ENCODE measurements around the gene SND1.

SND1 gene

DNA sequence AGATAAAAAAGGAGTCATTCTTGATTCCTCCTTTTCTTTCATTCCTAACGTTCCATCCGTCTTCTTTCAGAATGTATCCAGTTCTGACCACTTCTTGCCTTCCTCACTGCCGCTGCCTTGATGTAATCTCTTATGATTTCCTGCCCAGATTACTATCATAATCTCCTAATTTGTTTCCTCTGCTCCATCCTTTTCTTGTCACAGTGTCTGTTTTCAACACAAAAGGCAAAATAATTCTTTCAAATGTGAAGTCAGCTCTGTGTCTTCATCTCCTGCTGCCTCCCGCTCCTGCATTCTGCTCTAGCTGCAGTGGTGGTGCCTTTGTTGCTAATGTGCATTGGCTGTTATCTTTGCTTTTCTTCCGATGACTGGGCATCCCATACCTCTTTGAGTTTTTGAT is 150.9 kb downstream of the SND1 start:
- DNase-seq (ENCODE audit: low spot score) = no peak

- no peak for DNase-seq (ENCODE audit: low spot score)
These were observed 151.6 kb downstream of the SND1 start for GRCh38 chr7:127803626-127804025.

DNA sequence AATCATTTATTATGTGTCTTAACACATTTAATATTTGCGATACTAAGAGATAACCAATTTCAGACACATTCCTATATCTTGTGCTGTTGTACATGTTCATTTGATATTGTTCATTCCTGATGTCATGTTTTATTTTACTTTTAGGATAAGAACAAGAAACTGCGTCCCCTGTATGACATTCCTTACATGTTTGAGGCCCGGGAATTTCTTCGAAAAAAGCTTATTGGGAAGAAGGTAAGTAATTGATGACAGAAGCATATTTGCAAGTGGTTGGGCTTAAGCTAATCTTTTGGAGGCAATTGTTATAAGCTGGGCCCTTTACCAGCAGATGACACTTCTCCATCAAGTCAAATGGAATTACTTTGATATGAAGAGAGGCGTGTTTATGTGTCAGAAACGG is 155.3 kb downstream of the SND1 start:
- no peak for DNase-seq (ENCODE audit: low spot score)

GRCh38 chr7:127807829-127808228 is 155.8 kb downstream of the SND1 start:
- no peak for DNase-seq (ENCODE audit: low spot score)

DNA sequence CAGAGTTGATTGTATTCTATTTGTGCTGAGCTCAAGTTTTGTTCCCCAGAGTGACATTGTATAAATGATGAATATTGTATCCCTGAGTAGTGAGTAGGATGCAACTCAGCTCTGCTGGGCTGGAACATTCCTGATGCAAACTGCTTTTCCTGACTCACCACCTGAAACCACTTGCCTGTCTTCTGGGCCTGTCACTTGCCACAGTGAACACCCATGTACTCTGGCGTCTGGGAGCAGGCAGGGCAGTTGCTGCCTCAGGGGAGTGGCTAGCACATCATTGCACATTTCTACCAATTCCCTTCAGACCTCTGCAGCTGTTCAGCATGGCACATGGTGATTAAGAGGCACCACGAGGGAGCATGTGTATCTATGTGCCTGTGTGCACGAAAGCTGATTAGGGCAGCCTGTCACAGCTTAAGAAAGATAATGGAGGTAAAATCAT is 157.3 kb downstream of the SND1 start:
- no peak for DNase-seq (ENCODE audit: low spot score)

- no peak for DNase-seq (ENCODE audit: low spot score)
These were observed 158.1 kb downstream of the SND1 start for GRCh38 chr7:127810113-127810512.

DNA sequence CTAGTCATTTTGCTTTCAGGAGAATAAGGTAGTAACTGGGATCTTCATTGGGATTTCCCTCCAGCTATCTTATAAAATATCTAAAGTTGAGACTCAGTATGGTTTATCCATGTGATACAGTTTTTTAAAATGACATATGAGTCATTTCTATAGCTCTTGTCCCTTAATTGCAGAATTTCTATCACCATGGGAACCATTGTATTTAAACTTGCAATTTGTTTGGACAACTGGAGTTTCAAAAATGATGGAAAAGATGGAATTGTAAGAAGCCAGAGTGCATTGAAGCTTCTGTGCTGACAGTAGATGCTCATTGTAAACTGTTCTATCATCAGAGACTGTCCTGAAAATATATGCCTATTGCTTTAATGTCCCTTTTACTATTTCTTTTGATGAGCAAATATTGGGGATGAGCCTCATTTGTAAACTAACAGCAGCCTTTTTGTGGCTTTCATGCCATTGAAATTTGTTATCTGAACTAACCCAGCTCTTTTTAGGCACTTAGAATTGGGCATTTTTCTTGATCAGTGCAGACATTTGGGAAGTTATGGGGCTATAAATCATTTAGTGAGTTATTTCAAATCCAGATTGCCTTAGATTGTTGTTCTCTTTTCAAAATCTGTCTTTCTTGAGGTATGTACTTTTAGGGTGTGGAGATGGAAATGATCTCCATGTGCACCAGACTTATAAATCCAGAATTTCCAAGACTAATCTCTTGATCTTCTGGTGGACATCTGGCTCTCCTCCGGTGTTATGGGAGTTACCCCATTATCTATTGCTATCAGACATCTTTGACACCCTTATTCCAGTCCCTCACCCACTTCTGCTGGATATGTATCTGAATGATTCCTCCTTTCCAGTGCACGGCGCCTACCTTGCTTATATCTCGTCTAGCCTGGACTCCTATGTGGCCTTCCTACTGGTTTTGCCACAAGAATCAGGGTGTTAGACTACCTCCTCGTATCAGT is 159.0 kb downstream of the SND1 start:
- no peak for DNase-seq (ENCODE audit: low spot score)

DNA sequence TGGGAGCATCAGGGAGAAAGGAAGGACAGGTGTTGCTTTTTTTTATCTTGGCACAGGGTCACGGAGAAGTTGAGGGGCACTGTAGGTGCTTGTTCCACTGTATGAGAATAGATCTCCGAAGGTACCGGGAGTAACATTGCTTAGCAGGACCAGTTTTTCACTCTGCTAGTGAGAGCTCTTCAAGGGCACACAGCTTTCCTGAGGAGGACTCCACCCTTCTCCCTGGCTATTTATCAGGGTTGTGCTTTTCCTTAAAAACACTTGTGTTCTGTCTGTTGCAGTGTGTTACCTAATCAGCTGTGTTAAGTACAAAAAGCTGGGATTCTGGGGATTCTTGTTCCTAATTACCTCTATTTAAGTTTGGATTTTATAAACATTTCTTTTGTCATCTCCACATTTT is 160.5 kb downstream of the SND1 start:
- DNase-seq (ENCODE audit: low spot score) = no peak

- no peak for DNase-seq (ENCODE audit: low spot score)
These were observed 162.1 kb downstream of the SND1 start for GRCh38 chr7:127813991-127814541.

DNA sequence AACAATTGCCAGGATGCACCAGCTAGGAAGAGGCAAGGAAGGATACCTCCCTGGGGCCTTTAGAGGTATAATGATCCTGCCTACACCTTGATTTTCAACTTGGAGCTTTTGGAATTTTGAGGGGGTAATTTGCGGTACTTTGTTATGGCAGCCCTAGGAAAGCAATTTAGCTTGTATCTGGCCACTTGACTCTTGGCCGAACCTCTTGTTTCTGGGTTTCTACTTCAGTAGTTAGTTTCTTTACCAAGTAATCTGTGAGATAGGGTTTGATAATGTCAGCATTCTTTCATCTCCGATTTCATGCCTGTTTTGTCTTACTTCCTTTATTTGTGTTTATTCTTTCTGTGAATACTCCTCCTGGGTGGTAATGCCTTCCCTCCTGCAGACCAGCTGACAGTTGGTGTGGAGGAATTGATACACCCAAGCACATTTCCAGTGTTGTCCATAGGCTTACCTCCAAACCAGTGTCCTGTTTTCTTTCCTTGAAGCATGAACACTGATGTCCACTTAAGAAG is 163.7 kb downstream of the SND1 start:
- no peak for DNase-seq (ENCODE audit: low spot score)

DNA sequence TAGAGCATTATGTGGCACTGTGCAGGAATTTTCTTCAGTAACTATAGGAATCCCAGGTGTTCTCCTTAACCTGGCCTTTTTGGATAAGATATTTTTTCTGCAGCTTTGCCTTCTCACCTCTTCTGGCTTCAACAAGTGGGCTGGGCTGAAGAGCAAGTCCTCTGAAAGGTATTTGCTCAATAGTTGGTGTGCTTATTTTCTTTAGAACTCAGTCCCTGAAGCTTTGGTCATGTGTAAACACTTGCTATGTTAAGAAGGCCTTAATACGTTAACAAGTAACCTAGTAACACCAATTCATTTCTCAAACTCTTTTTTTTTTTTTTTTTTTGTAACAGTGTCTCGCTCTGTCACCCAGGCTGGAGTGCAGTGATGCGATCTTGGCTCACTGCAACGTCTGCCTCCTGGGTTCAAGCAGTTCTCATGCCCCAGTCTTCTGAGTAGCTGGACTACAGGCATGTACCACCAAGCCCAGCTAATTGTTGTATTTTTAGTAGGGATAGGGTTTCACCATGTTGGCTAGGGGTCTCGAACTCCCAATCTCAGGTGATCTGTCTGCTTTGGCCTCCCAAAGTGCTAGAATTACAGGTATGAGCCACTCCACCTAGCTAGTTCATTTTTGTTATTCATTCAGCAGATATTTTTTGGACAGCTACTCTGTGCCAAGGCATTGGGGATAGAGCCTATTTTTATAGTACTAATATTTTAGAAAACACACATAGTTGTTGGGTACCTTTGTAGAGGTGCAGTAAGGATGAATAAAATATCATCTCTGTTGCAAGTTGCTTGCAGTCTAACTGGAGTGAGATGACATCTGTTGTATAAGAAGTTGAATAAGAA is 164.6 kb downstream of the SND1 start:
- no peak for DNase-seq (ENCODE audit: low spot score)

DNA sequence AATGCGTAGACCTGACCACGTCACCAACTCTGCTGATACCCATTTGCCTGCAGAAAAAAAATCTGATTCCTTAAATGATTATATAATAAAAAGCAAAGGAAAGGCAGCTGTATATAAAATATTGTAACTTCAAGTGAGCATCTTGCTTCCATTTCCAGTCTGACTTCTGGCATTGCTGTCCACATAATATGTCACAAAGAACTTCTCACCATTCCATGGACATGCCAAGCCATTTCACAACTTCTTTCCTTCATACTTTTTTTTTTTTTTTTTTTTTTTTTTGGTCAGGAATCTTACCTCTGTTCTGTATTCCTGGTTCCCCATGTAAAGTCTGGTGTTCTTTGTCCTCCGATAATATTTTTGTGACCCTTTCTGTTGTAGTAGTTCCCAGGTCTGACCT is 165.5 kb downstream of the SND1 start:
- no peak for DNase-seq (ENCODE audit: low spot score)

DNA sequence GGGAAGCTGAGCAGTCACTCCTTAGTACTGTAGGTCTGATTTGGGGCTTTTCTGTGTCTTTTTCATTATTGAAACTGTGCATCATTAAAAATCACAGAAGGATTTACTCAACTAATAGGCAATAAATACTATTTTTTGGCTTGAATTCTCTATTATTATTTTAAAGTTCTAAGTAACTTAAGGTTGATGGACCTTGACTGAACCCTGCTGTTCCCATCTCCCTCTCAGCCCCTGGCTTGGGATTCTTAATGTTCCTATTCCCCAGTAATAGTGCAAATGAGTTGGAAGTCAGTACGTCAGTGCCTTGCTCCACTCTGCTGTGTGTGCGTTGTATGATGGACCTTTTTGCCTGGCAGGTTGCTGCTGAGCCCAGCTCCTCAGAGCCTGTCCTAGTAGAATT is 166.3 kb downstream of the SND1 start:
- DNase-seq (ENCODE audit: low spot score) = no peak

DNA sequence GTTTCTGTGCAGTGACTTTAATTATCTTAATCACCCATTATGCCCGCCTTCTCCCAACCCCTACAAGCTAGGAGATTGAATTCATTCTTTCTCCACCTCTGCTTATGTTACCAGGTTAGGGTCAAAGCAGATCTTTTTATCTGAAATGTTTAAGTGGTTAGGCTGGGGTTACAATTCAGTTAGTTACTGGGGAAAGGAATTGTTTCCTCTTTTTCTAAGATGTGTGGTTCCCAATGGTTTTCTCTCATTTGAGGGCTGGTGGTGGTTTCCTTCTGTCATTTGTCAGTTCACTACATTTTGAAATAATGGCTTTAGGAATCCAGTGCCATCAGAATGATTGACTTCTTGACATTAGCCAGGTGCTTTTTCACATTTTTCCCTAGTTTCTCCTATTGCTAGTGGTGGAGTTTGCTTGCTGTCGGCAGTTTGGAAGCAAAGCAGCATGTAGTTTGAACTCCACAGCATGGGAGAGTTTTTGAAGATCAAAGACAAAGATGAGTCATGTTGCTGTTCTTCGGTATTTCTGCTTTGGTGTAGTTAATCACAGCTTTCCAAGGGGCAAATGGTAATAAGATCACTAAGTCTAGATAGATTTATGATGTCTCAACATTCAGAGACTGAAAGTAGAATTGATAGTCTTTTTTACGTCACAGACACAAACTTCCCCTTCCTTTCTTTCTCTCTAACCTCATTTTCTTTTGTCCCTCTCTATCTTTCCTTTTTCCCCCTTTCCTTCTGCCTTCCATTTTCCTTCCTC is 168.2 kb downstream of the SND1 start:
- no peak for DNase-seq (ENCODE audit: low spot score)

DNA sequence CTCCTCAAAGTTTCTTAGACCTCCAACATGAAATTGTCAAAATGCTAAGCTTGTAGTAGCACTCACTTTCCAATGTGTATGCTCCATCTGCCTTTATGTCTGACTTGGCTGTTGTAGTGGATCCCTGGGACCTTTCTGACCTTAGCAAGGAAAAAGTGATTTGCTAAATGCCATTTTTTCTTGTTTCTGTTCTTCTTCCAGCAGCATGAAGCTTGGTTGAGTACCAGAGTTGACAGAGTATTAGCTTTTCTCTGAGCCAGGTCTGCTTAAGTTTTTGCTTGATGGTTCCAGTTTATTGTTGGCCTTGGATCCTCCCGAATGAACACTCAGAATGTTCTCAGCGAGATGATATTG is 168.7 kb downstream of the SND1 start:
- no peak for DNase-seq (ENCODE audit: low spot score)

- no peak for DNase-seq (ENCODE audit: low spot score)
These were observed 169.2 kb downstream of the SND1 start for GRCh38 chr7:127821146-127821545.

DNA sequence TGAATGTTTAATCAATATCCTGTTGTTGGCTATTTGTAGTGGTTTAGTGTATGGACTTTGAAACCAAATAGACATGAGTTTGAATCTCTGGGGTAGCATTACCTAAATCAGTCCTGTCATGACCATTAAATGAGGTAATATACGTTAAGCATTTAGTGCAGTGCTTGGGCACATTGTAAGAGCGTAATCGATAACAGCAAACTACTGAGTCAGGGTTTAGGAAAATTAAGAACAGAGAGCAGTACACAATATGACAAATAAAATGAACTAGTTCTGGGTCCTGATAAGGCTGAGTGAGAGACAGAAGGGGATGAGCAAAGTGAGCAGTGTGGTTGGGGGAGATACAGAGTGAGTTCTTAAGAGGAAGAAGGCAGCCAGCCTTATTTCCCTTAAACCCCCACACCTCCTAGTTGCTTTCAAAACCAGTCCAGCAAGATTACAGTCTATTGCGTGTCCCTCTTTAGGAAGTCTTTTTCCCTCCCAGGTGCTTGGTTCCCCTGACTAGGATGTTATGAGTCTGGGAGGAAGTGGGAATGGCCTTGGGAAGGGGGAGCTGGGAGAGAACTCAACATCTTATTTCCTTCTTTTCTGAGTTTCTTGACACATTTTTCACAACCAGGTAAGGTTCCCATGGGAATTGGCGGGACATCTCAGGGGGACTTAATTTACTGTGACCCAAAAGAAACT is 171.0 kb downstream of the SND1 start:
- DNase-seq (ENCODE audit: low spot score) = no peak

GRCh38 chr7:127824682-127825081 is 172.7 kb downstream of the SND1 start:
- no peak for DNase-seq (ENCODE audit: low spot score)

DNA sequence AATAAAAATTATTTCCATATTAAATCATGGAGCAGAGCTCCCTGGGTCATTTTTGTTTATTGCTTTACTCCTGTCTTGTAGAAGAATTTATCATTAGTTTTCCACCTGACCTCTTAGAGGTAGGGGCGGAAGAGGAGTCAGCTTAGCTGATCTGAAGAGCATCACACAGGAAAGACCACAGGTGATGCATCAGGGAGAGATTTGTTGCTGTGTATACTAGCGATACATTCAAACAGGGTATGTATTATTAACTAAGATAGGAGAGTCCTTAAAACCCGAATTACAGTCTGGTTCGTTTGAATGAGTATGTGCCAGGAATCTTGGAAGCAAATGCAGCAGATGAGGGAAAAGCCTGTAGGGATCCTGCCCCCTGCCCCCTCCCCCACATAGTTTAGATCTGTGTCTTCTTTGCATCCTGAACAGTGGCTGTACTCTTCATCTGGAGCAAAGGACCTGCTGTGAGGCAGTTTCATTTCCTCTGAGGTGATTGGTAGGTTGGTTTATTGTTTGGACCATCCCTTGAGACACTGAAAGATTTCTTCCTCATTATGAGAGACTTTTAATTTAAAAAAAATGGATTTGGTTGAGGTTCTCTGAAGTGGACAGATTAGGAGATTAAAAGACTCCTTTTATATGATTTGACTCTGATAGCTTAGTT is 177.0 kb downstream of the SND1 start:
- no peak for DNase-seq (ENCODE audit: low spot score)

- DNase-seq (ENCODE audit: low spot score) = no peak
These were observed 179.6 kb downstream of the SND1 start for GRCh38 chr7:127831318-127832219.

Data from left forelimb (tissue), 1 donor.